WTC11 (cell line): ENCODE results near the gene SH3D21. TPM values are rescaled to one million over a fixed set of nuclear protein-coding genes. Genes with fewer than 3 reads are reported as not detected.

ENCODE experiments used
- ATAC-seq: fragments of 200-7000 bp; cut with Tn5 transposase; 2 replicates; pipeline ENCODE4 v1.10.0; 2021; ENCODE audit warnings: mild to moderate bottlenecking, moderate library complexity
- CTCF ChIA-PET: fragments of 300-600 bp; sonication (Branson Sonifier 250); formaldehyde crosslinking; loops from one replicate; lab custom pipeline; 2021; ENCODE audit warnings: antibody characterized with exemption; lab: Charles Lee
- POLR2A ChIA-PET: fragments of 350-600 bp; sonication (Branson Sonifier 250); formaldehyde crosslinking; loops from one replicate; lab custom pipeline; 2021; ENCODE audit warnings: antibody characterized with exemption; lab: Charles Lee
- DNase-seq: peaks from one replicate; pipeline ENCODE4 v3.0.0; 2021; ENCODE audit warnings: low spot score
- H3K27ac Mint-ChIP-seq: 2 replicates; pipeline ENCODE4 v1.8.0; 2021; ENCODE audit warnings: mixed read lengths
- H3K27me3 Mint-ChIP-seq: 2 replicates; pipeline ENCODE4 v1.8.0; 2021; ENCODE audit warnings: low read depth, mild to moderate bottlenecking, moderate library complexity, mixed read lengths
- H3K36me3 Mint-ChIP-seq: 2 replicates; pipeline ENCODE4 v1.8.0; 2021; ENCODE audit warnings: mixed read lengths
- H3K4me1 Mint-ChIP-seq: 2 replicates; pipeline ENCODE4 v1.8.0; 2022; ENCODE audit warnings: mixed read lengths
- H3K4me3 Mint-ChIP-seq: 2 replicates; pipeline ENCODE4 v1.8.0; 2021; ENCODE audit warnings: mild to moderate bottlenecking, moderate library complexity, mixed read lengths
- H3K9me3 Mint-ChIP-seq: 2 replicates; pipeline ENCODE4 v1.8.0; 2021; ENCODE audit warnings: mixed read lengths
- ATF3 ChIP-seq: sonication (generic); formaldehyde crosslinking; conservative IDR thresholded peaks from 2 replicates; pipeline ENCODE4 v1.8.1; 2022; ENCODE audit warnings: mild to moderate bottlenecking, missing genetic modification reagents
- CDX4 ChIP-seq: fragments of 250-450 bp; sonication (Bioruptor Pico); IDR thresholded peaks from 2 replicates; pipeline ENCODE4 v1.9.0; 2021; ENCODE audit warnings: moderate library complexity, mild to moderate bottlenecking, inconsistent platforms, borderline replicate concordance
- CREM ChIP-seq: sonication (generic); formaldehyde crosslinking; IDR thresholded peaks from 2 replicates; pipeline ENCODE4 v1.8.1; 2022; ENCODE audit warnings: mild to moderate bottlenecking, missing genetic modification reagents, moderate library complexity
- E2F5 ChIP-seq: sonication (generic); formaldehyde crosslinking; IDR thresholded peaks from 2 replicates; pipeline ENCODE4 v1.8.1; 2022; ENCODE audit warnings: mild to moderate bottlenecking, moderate library complexity, missing genetic modification reagents
- GTF2I ChIP-seq: fragments of 250-450 bp; sonication (Bioruptor Pico); conservative IDR thresholded peaks from 2 replicates; pipeline ENCODE4 v1.4.0; 2021; ENCODE audit warnings: mild to moderate bottlenecking
- HMGA2 ChIP-seq: fragments of 250-450 bp; sonication (Bioruptor Pico); IDR thresholded peaks from 2 replicates; pipeline ENCODE4 v1.4.0; 2021; ENCODE audit warnings: mild to moderate bottlenecking, moderate library complexity
- IRF1 ChIP-seq: sonication (generic); formaldehyde crosslinking; IDR thresholded peaks from 2 replicates; pipeline ENCODE4 v1.8.0; 2023; ENCODE audit warnings: missing genetic modification reagents
- JAZF1 ChIP-seq: fragments of 250-450 bp; sonication (Bioruptor Pico); IDR thresholded peaks from 2 replicates; pipeline ENCODE4 v1.9.0; 2021; ENCODE audit warnings: moderate library complexity, mild to moderate bottlenecking, inconsistent platforms
- MLX ChIP-seq: sonication (generic); formaldehyde crosslinking; IDR thresholded peaks from 2 replicates; pipeline ENCODE4 v1.8.1; 2023; ENCODE audit warnings: mild to moderate bottlenecking, missing genetic modification reagents, moderate library complexity
- NFYB ChIP-seq: sonication (generic); formaldehyde crosslinking; conservative IDR thresholded peaks from 2 replicates; pipeline ENCODE4 v1.8.0; 2022; ENCODE audit warnings: low read depth, missing genetic modification reagents
- SP1 ChIP-seq: sonication (generic); formaldehyde crosslinking; conservative IDR thresholded peaks from 2 replicates; pipeline ENCODE4 v1.8.1; 2022; ENCODE audit warnings: missing genetic modification reagents
- ZNF138 ChIP-seq: sonication (generic); formaldehyde crosslinking; conservative IDR thresholded peaks from 2 replicates; pipeline ENCODE4 v1.8.1; 2022; ENCODE audit warnings: mild to moderate bottlenecking, moderate library complexity, missing genetic modification reagents
- ZNF219 ChIP-seq: sonication (generic); formaldehyde crosslinking; IDR thresholded peaks from 2 replicates; pipeline ENCODE4 v1.8.0; 2023; ENCODE audit warnings: missing genetic modification reagents, mild to moderate bottlenecking, borderline replicate concordance
- ZNF263 ChIP-seq: sonication (generic); formaldehyde crosslinking; IDR thresholded peaks from 2 replicates; pipeline ENCODE4 v1.8.1; 2022; ENCODE audit warnings: low read depth, mild to moderate bottlenecking, moderate library complexity, missing genetic modification reagents
- ZNF425 ChIP-seq: fragments of 250-450 bp; sonication (Bioruptor Pico); conservative IDR thresholded peaks from 2 replicates; pipeline ENCODE4 v1.9.0; 2021; ENCODE audit warnings: mild to moderate bottlenecking
- total RNA-seq: library from RNA; stranded (reverse); gene quantifications from 3 replicates; pipeline ENCODE4 v1.2.3, GENCODE V29; 2021
- TF ChIP-seq, protein P1 (sequence below): sonication (generic); formaldehyde crosslinking; IDR thresholded peaks from 2 replicates; pipeline ENCODE4 v1.8.1; 2023; ENCODE audit warnings: mild to moderate bottlenecking, missing genetic modification reagents, borderline replicate concordance
- TF ChIP-seq, protein P2 (sequence below): fragments of 250-450 bp; sonication (Bioruptor Pico); IDR thresholded peaks from 2 replicates; pipeline ENCODE4 v1.9.0; 2021; ENCODE audit warnings: mild to moderate bottlenecking
- TF ChIP-seq, protein P3 (sequence below): sonication (generic); formaldehyde crosslinking; IDR thresholded peaks from 2 replicates; pipeline ENCODE4 v1.8.0; 2022; ENCODE audit warnings: mild to moderate bottlenecking, missing genetic modification reagents

The SH3D21 gene
- total RNA-seq, 1 experiment from 2014 or later = 22.1 TPM

- CTCF ChIA-PET = interaction anchor here (1.0 kb wide), 1 partner anchor 14 kb away, joined by 4 read pairs; no protein-coding TSS in a partner anchor
- H3K9me3 Mint-ChIP-seq = no peaks in the 10 kb centered on the region
- H3K36me3 Mint-ChIP-seq = no peaks in the 10 kb centered on the region
- H3K4me3 Mint-ChIP-seq = no peak overlapping the region
- peaks cover 17% of the 10 kb centered on the region for H3K4me1 Mint-ChIP-seq
- POLR2A ChIA-PET = no interaction called here
- peaks cover 18% of the 10 kb centered on the region for H3K27me3 Mint-ChIP-seq
- H3K27ac Mint-ChIP-seq = 0 out of 2 replicates have a peak overlapping the region, but pooled peaks have one; percentile 64
- TF ChIP-seq MLX (no peak), ZNF263 (CRISPR knock-in tag) (no peak), JAZF1 (CRISPR knock-in tag) (no peak)
- ATAC-seq (no peak), DNase-seq (no peak)
These were observed 21.9 kb downstream of the SH3D21 start for GRCh38 chr1:36328088-36328480.

DNA sequence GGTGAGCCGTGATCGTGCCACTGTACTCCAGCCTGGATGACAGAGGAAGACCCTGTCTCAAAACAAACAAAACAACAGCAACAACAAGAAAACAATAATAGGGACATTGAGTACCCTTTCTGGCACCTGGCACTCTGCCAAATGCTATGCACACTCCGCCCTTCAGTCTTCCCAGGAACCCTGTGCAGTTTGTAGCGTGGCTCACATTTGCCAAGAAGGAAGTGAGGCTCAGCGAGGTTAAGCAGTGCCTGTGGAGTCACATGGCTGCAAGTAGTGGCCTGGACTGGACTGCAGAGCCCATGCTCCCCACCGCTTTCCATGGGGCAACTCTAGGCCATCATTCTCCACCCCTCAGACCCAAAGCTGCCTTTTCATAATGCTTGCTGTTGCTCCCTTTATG is 22.5 kb downstream of the SH3D21 start:
- TF ChIP-seq IRF1 (no peak), ZNF219 (CRISPR knock-in tag) (no peak), E2F5 (CRISPR knock-in tag) (no peak), HMGA2 (CRISPR knock-in tag) (no peak), SP1 (CRISPR knock-in tag) (no peak), GTF2I (CRISPR knock-in tag) (no peak), ZNF425 (CRISPR knock-in tag) (no peak), CDX4 (CRISPR knock-in tag) (no peak), CREM (CRISPR knock-in tag) (no peak), ATF3 (no peak), ZNF138 (CRISPR knock-in tag) (no peak), NFYB (no peak)
- TF ChIP-seq, protein P1, sequence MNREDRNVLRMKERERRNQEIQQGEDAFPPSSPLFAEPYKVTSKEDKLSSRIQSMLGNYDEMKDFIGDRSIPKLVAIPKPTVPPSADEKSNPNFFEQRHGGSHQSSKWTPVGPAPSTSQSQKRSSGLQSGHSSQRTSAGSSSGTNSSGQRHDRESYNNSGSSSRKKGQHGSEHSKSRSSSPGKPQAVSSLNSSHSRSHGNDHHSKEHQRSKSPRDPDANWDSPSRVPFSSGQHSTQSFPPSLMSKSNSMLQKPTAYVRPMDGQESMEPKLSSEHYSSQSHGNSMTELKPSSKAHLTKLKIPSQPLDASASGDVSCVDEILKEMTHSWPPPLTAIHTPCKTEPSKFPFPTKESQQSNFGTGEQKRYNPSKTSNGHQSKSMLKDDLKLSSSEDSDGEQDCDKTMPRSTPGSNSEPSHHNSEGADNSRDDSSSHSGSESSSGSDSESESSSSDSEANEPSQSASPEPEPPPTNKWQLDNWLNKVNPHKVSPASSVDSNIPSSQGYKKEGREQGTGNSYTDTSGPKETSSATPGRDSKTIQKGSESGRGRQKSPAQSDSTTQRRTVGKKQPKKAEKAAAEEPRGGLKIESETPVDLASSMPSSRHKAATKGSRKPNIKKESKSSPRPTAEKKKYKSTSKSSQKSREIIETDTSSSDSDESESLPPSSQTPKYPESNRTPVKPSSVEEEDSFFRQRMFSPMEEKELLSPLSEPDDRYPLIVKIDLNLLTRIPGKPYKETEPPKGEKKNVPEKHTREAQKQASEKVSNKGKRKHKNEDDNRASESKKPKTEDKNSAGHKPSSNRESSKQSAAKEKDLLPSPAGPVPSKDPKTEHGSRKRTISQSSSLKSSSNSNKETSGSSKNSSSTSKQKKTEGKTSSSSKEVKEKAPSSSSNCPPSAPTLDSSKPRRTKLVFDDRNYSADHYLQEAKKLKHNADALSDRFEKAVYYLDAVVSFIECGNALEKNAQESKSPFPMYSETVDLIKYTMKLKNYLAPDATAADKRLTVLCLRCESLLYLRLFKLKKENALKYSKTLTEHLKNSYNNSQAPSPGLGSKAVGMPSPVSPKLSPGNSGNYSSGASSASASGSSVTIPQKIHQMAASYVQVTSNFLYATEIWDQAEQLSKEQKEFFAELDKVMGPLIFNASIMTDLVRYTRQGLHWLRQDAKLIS (CRISPR knock-in tag) = no peak
- TF ChIP-seq, protein P2, sequence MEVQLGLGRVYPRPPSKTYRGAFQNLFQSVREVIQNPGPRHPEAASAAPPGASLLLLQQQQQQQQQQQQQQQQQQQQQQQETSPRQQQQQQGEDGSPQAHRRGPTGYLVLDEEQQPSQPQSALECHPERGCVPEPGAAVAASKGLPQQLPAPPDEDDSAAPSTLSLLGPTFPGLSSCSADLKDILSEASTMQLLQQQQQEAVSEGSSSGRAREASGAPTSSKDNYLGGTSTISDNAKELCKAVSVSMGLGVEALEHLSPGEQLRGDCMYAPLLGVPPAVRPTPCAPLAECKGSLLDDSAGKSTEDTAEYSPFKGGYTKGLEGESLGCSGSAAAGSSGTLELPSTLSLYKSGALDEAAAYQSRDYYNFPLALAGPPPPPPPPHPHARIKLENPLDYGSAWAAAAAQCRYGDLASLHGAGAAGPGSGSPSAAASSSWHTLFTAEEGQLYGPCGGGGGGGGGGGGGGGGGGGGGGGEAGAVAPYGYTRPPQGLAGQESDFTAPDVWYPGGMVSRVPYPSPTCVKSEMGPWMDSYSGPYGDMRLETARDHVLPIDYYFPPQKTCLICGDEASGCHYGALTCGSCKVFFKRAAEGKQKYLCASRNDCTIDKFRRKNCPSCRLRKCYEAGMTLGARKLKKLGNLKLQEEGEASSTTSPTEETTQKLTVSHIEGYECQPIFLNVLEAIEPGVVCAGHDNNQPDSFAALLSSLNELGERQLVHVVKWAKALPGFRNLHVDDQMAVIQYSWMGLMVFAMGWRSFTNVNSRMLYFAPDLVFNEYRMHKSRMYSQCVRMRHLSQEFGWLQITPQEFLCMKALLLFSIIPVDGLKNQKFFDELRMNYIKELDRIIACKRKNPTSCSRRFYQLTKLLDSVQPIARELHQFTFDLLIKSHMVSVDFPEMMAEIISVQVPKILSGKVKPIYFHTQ (CRISPR knock-in tag) = no peak
- TF ChIP-seq, protein P3, sequence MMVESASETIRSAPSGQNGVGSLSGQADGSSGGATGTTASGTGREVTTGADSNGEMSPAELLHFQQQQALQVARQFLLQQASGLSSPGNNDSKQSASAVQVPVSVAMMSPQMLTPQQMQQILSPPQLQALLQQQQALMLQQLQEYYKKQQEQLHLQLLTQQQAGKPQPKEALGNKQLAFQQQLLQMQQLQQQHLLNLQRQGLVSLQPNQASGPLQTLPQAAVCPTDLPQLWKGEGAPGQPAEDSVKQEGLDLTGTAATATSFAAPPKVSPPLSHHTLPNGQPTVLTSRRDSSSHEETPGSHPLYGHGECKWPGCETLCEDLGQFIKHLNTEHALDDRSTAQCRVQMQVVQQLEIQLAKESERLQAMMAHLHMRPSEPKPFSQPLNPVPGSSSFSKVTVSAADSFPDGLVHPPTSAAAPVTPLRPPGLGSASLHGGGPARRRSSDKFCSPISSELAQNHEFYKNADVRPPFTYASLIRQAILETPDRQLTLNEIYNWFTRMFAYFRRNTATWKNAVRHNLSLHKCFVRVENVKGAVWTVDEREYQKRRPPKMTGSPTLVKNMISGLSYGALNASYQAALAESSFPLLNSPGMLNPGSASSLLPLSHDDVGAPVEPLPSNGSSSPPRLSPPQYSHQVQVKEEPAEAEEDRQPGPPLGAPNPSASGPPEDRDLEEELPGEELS (CRISPR knock-in tag) = no peak
- CTCF ChIA-PET = interaction anchor here (1.1 kb wide), 2 partner anchors 14 to 41 kb away, joined by 4 to 5 read pairs; no protein-coding TSS in a partner anchor

More for the DNA sequence above, 22.5 kb downstream of the SH3D21 start:
- H3K4me1 Mint-ChIP-seq = peaks cover 17% of the 10 kb centered on the region
- H3K27me3 Mint-ChIP-seq = peaks cover 18% of the 10 kb centered on the region
- H3K27ac Mint-ChIP-seq = no peak overlapping the region
- H3K4me3 Mint-ChIP-seq = no peak overlapping the region
- POLR2A ChIA-PET = no interaction called here
- H3K9me3 Mint-ChIP-seq = no peaks in the 10 kb centered on the region
- H3K36me3 Mint-ChIP-seq = no peaks in the 10 kb centered on the region
- DNase-seq = no peak
- no peak for ATAC-seq
